ENCODE data around the gene KRT71. TPM values are rescaled to one million over a fixed set of nuclear protein-coding genes. Genes with fewer than 3 reads are reported as not detected.

The KRT71 gene
- total and polyA plus RNA-seq, 4 donors, result 0.06 to 0.35 (median 0.33) TPM; not detected in 1

DNA sequence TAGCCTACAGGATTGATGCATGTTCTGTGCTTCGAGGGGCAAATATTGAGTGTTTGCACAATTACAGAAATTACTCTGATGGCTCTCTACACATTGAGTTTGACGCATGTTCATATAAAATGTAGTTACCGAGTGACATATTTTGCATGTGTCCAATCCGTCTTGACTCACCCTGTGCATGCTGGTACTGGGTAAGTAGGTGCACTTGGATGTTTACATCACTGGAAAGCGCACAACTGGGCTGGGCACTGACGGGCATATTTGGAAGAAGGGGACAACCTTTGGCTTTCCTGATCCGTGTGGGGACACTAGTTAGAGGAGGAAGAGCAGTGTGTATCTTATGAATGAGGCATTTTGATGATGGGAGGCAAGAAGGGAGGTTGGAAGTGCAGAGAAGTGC is 55.0 kb downstream of the KRT71 start:
- H3K9me3 ChIP-seq (ENCODE audit: control insufficient read depth, insufficient read depth, low read length), result no peaks in the 10 kb centered on the region
- H3K27me3 ChIP-seq (ENCODE audit: control insufficient read depth, insufficient read depth, low read length), result no peaks in the 10 kb centered on the region
- no peak for DNase-seq (ENCODE audit: low read depth in 4 of 6, low spot score in 6 of 6)
- H3K27ac ChIP-seq (ENCODE audit: low read depth, low read length), result no peak overlapping the region
- WGBS (ENCODE audit: insufficient coverage), result 98% methylated on average over 6 of the region's 7 CpGs
- H3K4me3 ChIP-seq (ENCODE audit: low read depth, low read length), result no peak overlapping the region
- peaks cover 5% of the 10 kb centered on the region for H3K4me1 ChIP-seq (ENCODE audit: control insufficient read depth, insufficient read depth, low read length)
- H3K36me3 ChIP-seq (ENCODE audit: control insufficient read depth, insufficient read depth, low read length), result no peaks in the 10 kb centered on the region

DNA sequence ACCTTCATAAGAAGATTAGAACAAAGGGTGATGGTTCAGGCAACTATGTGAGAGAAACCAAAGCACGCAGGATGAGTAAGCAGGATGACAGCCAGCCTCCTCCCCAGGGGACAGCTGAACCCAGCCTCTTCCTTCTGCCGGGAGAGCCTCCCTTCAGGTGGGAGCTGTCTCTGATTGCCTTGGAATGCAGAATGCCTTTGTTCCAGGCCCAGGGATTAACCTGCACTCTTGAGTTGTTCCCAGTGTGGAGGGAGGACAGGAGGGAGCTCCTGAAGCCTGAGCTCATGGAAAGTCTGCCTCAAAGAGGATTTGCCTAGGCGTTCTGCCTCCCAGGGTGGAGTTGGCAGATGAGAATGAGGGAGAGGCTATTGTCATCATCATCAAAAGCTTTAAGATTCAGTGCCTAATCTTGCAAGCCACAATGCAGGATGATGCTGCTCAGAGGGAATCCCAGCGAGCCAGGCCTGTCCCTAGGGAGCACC is 56.3 kb downstream of the KRT71 start:
- Histone ChIP-seq H3K27me3 (ENCODE audit: control insufficient read depth, insufficient read depth, low read length) (no peaks in the 10 kb centered on the region), H3K9me3 (ENCODE audit: control insufficient read depth, insufficient read depth, low read length) (no peaks in the 10 kb centered on the region), H3K27ac (ENCODE audit: low read depth, low read length) (no peak overlapping the region), H3K36me3 (ENCODE audit: control insufficient read depth, insufficient read depth, low read length) (no peaks in the 10 kb centered on the region), H3K4me1 (ENCODE audit: control insufficient read depth, insufficient read depth, low read length) (peaks cover 5% of the 10 kb centered on the region), H3K4me3 (ENCODE audit: low read depth, low read length) (no peak overlapping the region)
- DNase-seq (ENCODE audit: low read depth in 4 of 6, low spot score in 6 of 6), result no peak
- WGBS (ENCODE audit: insufficient coverage), result 55% methylated on average over 3 of the region's 4 CpGs

DNA sequence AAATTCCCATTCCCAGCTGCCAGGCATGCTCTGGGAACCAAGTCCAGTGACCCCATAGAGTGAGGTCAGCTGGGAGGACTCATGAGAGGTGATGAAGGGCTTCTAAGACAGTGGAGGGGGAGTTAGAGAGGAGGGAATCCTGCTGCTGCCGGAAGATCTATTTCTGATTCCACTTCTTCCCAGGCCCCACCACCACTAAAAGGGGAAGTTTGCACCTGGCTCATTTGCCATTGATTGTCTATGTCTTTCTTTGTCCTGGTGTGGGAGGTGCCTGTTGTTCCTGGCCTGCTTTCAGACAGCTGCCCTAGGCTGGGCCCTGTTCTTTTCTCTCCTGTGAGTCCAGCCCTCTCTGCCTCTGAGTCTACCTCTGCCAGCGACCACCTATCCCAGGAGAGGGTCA is 56.9 kb downstream of the KRT71 start:
- no peaks in the 10 kb centered on the region for H3K36me3 ChIP-seq (ENCODE audit: control insufficient read depth, insufficient read depth, low read length)
- H3K4me1 ChIP-seq (ENCODE audit: control insufficient read depth, insufficient read depth, low read length), result peaks cover 5% of the 10 kb centered on the region
- H3K27me3 ChIP-seq (ENCODE audit: control insufficient read depth, insufficient read depth, low read length), result no peaks in the 10 kb centered on the region
- WGBS (ENCODE audit: insufficient coverage), result 60% methylated on average over 1 of the region's 2 CpGs
- H3K27ac ChIP-seq (ENCODE audit: low read depth, low read length), result no peak overlapping the region
- no peak overlapping the region for H3K4me3 ChIP-seq (ENCODE audit: low read depth, low read length)
- no peaks in the 10 kb centered on the region for H3K9me3 ChIP-seq (ENCODE audit: control insufficient read depth, insufficient read depth, low read length)
- no peak for DNase-seq (ENCODE audit: low read depth in 4 of 6, low spot score in 6 of 6)

DNA sequence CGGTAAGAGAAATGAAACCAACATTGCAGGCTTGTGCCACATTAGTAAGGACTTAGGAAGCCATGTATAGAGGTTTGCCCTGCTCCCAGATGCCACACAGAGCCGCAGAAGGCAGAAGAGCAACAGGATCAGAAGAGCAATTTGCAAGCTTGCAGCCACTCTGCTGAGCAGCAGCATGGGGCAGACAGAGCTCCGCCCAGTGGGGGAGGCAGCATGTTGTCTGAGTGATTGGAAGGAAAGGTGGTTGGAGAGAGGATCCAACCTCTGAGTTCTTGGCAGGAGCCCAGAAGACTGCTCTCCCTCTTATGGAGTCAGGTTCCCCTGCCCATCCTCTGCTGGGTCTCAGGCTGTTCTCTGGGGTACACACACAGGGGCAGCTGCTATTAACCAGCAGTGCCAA is 57.6 kb downstream of the KRT71 start:
- no peaks in the 10 kb centered on the region for H3K9me3 ChIP-seq (ENCODE audit: control insufficient read depth, insufficient read depth, low read length)
- peaks cover 5% of the 10 kb centered on the region for H3K4me1 ChIP-seq (ENCODE audit: control insufficient read depth, insufficient read depth, low read length)
- H3K36me3 ChIP-seq (ENCODE audit: control insufficient read depth, insufficient read depth, low read length), result no peaks in the 10 kb centered on the region
- peak in 3 of 6 donors; percentile 7 to 62 (median 31) for DNase-seq (ENCODE audit: low read depth in 4 of 6, low spot score in 6 of 6)
- no peak overlapping the region for H3K27ac ChIP-seq (ENCODE audit: low read depth, low read length)
- 31% methylated on average over 3 of the region's 3 CpGs for WGBS (ENCODE audit: insufficient coverage)
- no peak overlapping the region for H3K4me3 ChIP-seq (ENCODE audit: low read depth, low read length)
- H3K27me3 ChIP-seq (ENCODE audit: control insufficient read depth, insufficient read depth, low read length), result no peaks in the 10 kb centered on the region

DNA sequence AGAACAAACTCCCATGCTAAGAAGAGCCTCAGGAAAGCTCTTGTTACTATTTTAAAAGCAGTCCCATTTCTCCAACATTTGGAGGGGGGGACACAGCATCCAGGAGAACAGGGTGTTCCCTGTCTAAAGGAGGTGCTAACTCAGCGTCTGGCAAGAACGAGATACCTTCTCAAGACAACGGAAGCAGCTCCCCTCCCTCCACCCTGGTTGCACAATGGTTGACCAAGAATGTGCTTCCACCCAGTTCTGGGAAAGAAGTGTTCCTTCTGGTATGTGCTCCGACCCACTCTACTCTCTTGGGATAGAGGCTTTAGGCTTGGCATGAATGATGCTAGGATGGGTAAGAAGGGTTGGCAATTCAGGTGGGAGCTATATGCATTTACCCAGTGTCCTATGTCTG is 58.4 kb downstream of the KRT71 start:
- Histone ChIP-seq H3K27me3 (ENCODE audit: control insufficient read depth, insufficient read depth, low read length) (no peaks in the 10 kb centered on the region), H3K36me3 (ENCODE audit: control insufficient read depth, insufficient read depth, low read length) (no peaks in the 10 kb centered on the region), H3K27ac (ENCODE audit: low read depth, low read length) (no peak overlapping the region), H3K4me1 (ENCODE audit: control insufficient read depth, insufficient read depth, low read length) (peaks cover 5% of the 10 kb centered on the region), H3K4me3 (ENCODE audit: low read depth, low read length) (no peak overlapping the region), H3K9me3 (ENCODE audit: control insufficient read depth, insufficient read depth, low read length) (no peaks in the 10 kb centered on the region)
- WGBS (ENCODE audit: insufficient coverage), result 83% methylated on average over 1 of the region's 4 CpGs
- DNase-seq (ENCODE audit: low read depth in 4 of 6, low spot score in 6 of 6), result no peak

DNA sequence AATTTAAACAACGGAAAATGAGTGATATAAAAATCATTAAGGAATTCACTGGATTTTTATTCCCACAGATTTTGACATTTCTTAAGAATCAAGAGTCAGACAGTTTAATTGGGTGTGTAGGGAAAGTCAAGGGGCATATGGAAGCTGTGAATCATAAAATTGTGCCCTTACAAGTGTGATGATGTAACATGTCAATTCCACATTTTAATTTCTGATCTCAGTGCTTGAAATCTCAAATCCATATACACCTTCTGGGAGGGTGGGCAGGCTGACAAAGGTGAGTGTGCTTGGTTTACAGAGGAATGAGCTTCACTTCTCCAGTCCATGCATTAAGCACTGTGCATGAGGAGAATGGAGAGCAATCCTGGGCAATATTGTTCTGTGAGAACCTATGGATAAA is 58.8 kb downstream of the KRT71 start:
- no CpG with 5 or more reads among the region's 1 CpG for WGBS (ENCODE audit: insufficient coverage)

More for the DNA sequence above, 58.8 kb downstream of the KRT71 start:
- no peak for DNase-seq (ENCODE audit: low read depth in 4 of 6, low spot score in 6 of 6)
- H3K9me3 ChIP-seq (ENCODE audit: control insufficient read depth, insufficient read depth, low read length), result no peaks in the 10 kb centered on the region
- H3K27ac ChIP-seq (ENCODE audit: low read depth, low read length), result no peak overlapping the region
- H3K36me3 ChIP-seq (ENCODE audit: control insufficient read depth, insufficient read depth, low read length), result no peaks in the 10 kb centered on the region
- H3K27me3 ChIP-seq (ENCODE audit: control insufficient read depth, insufficient read depth, low read length), result no peaks in the 10 kb centered on the region
- no peak overlapping the region for H3K4me3 ChIP-seq (ENCODE audit: low read depth, low read length)
- H3K4me1 ChIP-seq (ENCODE audit: control insufficient read depth, insufficient read depth, low read length), result peaks cover 5% of the 10 kb centered on the region

Other genes with a start within 250 kb of the KRT71 start
- not detected for gene KRT83, start 231.7 kb downstream of the KRT71 start, total RNA-seq
- not detected for gene KRT83, start 231.7 kb downstream of the KRT71 start, polyA plus RNA-seq (ENCODE audit: insufficient read length in 2 of 2)
- gene KRT85, start 185.7 kb downstream of the KRT71 start, total RNA-seq, result not detected
- gene KRT85, start 185.7 kb downstream of the KRT71 start, polyA plus RNA-seq (ENCODE audit: insufficient read length in 2 of 2), result not detected
- gene KRT84, start 167.5 kb downstream of the KRT71 start, total RNA-seq, result not detected
- not detected for gene KRT84, start 167.5 kb downstream of the KRT71 start, polyA plus RNA-seq (ENCODE audit: insufficient read length in 2 of 2)
- gene KRT82, start 146.8 kb downstream of the KRT71 start, total RNA-seq, result not detected
- gene KRT82, start 146.8 kb downstream of the KRT71 start, polyA plus RNA-seq (ENCODE audit: insufficient read length in 2 of 2), result not detected
- gene KRT75, start 118.8 kb downstream of the KRT71 start, total RNA-seq, result under 1 TPM in 1 of 2 donors, not detected in 1; 0.06 TPM
- gene KRT75, start 118.8 kb downstream of the KRT71 start, polyA plus RNA-seq (ENCODE audit: insufficient read length in 2 of 2), result under 1 TPM in 1 of 2 donors, not detected in 1; 0.12 TPM
- gene KRT6B, start 101.0 kb downstream of the KRT71 start, total RNA-seq, result not detected
- gene KRT6B, start 101.0 kb downstream of the KRT71 start, polyA plus RNA-seq (ENCODE audit: insufficient read length in 2 of 2), result not detected
- not detected for gene KRT6C, start 79.3 kb downstream of the KRT71 start, total RNA-seq
- not detected for gene KRT6C, start 79.3 kb downstream of the KRT71 start, polyA plus RNA-seq (ENCODE audit: insufficient read length in 2 of 2)
- not detected for gene KRT6A, start 59.9 kb downstream of the KRT71 start, total RNA-seq
- gene KRT6A, start 59.9 kb downstream of the KRT71 start, polyA plus RNA-seq (ENCODE audit: insufficient read length in 2 of 2), result not detected
- under 1 TPM in 1 of 2 donors, not detected in 1; 0.99 TPM for gene KRT5, start 32.8 kb downstream of the KRT71 start, total RNA-seq
- gene KRT5, start 32.8 kb downstream of the KRT71 start, polyA plus RNA-seq (ENCODE audit: insufficient read length in 2 of 2), result under 1 TPM; 0.27 to 0.68 TPM
- gene KRT74, start 20.7 kb upstream of the KRT71 start, total RNA-seq, result under 1 TPM in 1 of 2 donors, not detected in 1; 0.10 TPM
- under 1 TPM in 1 of 2 donors, not detected in 1; 0.20 TPM for gene KRT74, start 20.7 kb upstream of the KRT71 start, polyA plus RNA-seq (ENCODE audit: insufficient read length in 2 of 2)
- under 1 TPM; 0.10 to 0.11 TPM for gene KRT72, start 48.3 kb upstream of the KRT71 start, total RNA-seq
- under 1 TPM; 0.29 to 0.51 TPM for gene KRT72, start 48.3 kb upstream of the KRT71 start, polyA plus RNA-seq (ENCODE audit: insufficient read length in 2 of 2)
- under 1 TPM in 1 of 2 donors, not detected in 1; 0.10 TPM for gene KRT73, start 65.4 kb upstream of the KRT71 start, total RNA-seq
- gene KRT73, start 65.4 kb upstream of the KRT71 start, polyA plus RNA-seq (ENCODE audit: insufficient read length in 2 of 2), result under 1 TPM in 1 of 2 donors, not detected in 1; 0.33 TPM
- gene KRT2, start 99.1 kb upstream of the KRT71 start, total RNA-seq, result under 1 TPM in 1 of 2 donors, not detected in 1; 0.30 TPM
- gene KRT2, start 99.1 kb upstream of the KRT71 start, polyA plus RNA-seq (ENCODE audit: insufficient read length in 2 of 2), result under 1 TPM; 0.18 to 0.25 TPM
- gene KRT1, start 127.3 kb upstream of the KRT71 start, total RNA-seq, result 1 to 10 TPM in 1 of 2 donors, under 1 TPM in 1; 0.44 to 2.1 TPM
- under 1 TPM; 0.17 to 0.51 TPM for gene KRT1, start 127.3 kb upstream of the KRT71 start, polyA plus RNA-seq (ENCODE audit: insufficient read length in 2 of 2)
- gene KRT77, start 150.4 kb upstream of the KRT71 start, total RNA-seq, result under 1 TPM; 0.06 to 0.10 TPM
- 1 to 10 TPM in 1 of 2 donors, under 1 TPM in 1; 0.29 to 2.2 TPM for gene KRT77, start 150.4 kb upstream of the KRT71 start, polyA plus RNA-seq (ENCODE audit: insufficient read length in 2 of 2)
- not detected for gene KRT76, start 224.2 kb upstream of the KRT71 start, total RNA-seq
- gene KRT76, start 224.2 kb upstream of the KRT71 start, polyA plus RNA-seq (ENCODE audit: insufficient read length in 2 of 2), result not detected
- gene KRT3, start 243.0 kb upstream of the KRT71 start, total RNA-seq, result under 1 TPM in 1 of 2 donors, not detected in 1; 0.10 TPM
- under 1 TPM in 1 of 2 donors, not detected in 1; 0.21 TPM for gene KRT3, start 243.0 kb upstream of the KRT71 start, polyA plus RNA-seq (ENCODE audit: insufficient read length in 2 of 2)

All from spinal cord (tissue), 10 donors.